Progenitor cell of endocrine pancreas (in vitro differentiated cells): ENCODE data around the gene TEX36. TPM values are rescaled to one million over a fixed set of nuclear protein-coding genes. Genes with fewer than 3 reads are reported as not detected.

Source experiments
- DNase-seq: peaks from one replicate; pipeline ENCODE4 v3.0.0; 2021; ENCODE audit warnings: low spot score; ENCODE audit not compliant: unreplicated experiment
- H3K27ac Mint-ChIP-seq: 2 replicates; pipeline ENCODE4 v1.8.0; 2021; ENCODE audit warnings: mild to moderate bottlenecking, moderate library complexity, mixed read lengths
- H3K27me3 Mint-ChIP-seq: 2 replicates; pipeline ENCODE4 v1.8.0; 2021; ENCODE audit warnings: mixed read lengths
- H3K36me3 Mint-ChIP-seq: 2 replicates; pipeline ENCODE4 v1.8.0; 2022; ENCODE audit warnings: mixed read lengths; ENCODE audit not compliant: insufficient read depth
- H3K4me1 Mint-ChIP-seq: 2 replicates; pipeline ENCODE4 v1.8.0; 2021; ENCODE audit warnings: low read depth, mixed read lengths
- H3K4me3 Mint-ChIP-seq: 2 replicates; pipeline ENCODE4 v1.8.0; 2021; ENCODE audit warnings: low read depth, mild to moderate bottlenecking, moderate library complexity, mixed read lengths
- H3K9me3 Mint-ChIP-seq: 2 replicates; pipeline ENCODE4 v1.8.0; 2021; ENCODE audit warnings: low read depth, mixed read lengths
- total RNA-seq: library from RNA; stranded (reverse); gene quantifications from 2 replicates; pipeline ENCODE4 v1.2.1, GENCODE V29; 2021
- TF ChIP-seq, protein P1 (sequence below): fragments of 200-600 bp; sonication (generic); IDR thresholded peaks from one replicate; pipeline ENCODE4 v1.5.0; 2021; ENCODE audit warnings: antibody characterized with exemption, mild to moderate bottlenecking; ENCODE audit not compliant: unreplicated experiment

Gene TEX36
- total RNA-seq, 1 donor from 2014 or later: not detected

DNA sequence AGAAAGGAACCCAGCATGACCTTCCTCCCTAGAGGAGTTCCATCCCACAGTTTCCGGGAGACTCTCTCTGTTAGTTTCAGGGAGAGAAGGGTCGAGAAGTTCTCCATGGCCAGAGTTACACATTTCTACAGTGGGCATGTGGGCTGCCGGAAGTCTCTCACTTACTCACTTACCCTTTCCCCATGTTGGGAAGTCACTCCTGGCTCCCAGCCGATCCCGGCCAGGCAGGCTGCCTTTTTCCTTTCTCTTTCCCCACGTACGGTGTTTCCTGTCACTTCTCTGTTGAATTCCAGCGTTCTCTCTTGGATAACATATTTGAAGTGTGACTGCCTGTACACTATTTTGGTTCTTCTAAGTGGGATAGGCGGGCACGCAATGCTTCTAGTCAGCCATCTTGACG lies 3.5 kb downstream of the TEX36 start:
- Mint-ChIP-seq H3K4me3 (no peak overlapping the region), H3K27ac (no peak overlapping the region), H3K4me1 (no peaks in the 10 kb centered on the region), H3K36me3 (no peaks in the 10 kb centered on the region), H3K9me3 (peaks cover 16% of the 10 kb centered on the region), H3K27me3 (peaks cover 5% of the 10 kb centered on the region)
- DNase-seq: no peak
- TF ChIP-seq, protein P1, sequence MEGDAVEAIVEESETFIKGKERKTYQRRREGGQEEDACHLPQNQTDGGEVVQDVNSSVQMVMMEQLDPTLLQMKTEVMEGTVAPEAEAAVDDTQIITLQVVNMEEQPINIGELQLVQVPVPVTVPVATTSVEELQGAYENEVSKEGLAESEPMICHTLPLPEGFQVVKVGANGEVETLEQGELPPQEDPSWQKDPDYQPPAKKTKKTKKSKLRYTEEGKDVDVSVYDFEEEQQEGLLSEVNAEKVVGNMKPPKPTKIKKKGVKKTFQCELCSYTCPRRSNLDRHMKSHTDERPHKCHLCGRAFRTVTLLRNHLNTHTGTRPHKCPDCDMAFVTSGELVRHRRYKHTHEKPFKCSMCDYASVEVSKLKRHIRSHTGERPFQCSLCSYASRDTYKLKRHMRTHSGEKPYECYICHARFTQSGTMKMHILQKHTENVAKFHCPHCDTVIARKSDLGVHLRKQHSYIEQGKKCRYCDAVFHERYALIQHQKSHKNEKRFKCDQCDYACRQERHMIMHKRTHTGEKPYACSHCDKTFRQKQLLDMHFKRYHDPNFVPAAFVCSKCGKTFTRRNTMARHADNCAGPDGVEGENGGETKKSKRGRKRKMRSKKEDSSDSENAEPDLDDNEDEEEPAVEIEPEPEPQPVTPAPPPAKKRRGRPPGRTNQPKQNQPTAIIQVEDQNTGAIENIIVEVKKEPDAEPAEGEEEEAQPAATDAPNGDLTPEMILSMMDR: no peak

DNA sequence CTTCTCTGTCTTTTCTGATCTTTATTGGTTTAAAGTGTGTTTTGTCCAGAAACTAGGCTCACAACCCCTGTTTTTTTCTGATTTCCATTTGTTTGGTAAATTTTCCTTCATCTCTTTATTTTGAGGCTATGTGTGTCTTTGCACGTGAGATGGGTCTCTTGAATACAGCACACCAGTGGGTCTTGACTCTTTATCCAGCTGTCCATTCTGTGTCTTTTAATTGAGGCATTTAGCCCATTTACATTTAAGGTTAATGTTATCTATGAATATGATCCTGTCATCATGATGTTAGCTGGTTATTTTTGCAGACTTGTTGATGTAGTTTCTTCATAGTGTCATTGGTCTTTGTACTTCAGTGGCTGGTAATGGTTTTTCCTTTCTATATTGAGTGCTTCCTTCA lies 10.1 kb downstream of the TEX36 start:
- Mint-ChIP-seq H3K36me3 (no peaks in the 10 kb centered on the region), H3K4me3 (no peak overlapping the region), H3K27ac (no peak overlapping the region), H3K27me3 (peaks cover 17% of the 10 kb centered on the region), H3K4me1 (no peaks in the 10 kb centered on the region), H3K9me3 (peaks cover 35% of the 10 kb centered on the region)
- DNase-seq: no peak
- TF ChIP-seq, protein P1: no peak

DNA sequence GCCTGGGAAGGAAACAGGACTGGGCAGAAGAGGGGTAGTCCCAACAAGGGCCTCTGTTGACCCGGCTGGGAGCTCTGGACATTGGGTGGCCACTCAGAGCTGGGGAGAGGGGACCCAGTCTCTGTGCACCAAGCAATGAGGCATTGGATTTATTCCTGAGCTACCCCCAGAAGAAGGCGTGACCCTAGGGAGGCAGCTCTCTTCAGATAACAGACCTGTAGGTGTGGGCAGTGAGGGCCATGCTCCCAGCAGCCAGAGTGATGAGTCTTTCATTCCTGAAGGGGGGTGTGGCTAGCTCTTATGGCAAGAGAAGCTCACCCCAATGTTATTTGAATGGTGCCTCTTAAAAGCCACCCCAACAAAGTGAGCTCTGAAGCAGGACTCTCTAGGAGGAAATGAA lies 20.4 kb downstream of the TEX36 start:
- Mint-ChIP-seq H3K27me3 (peaks cover 27% of the 10 kb centered on the region), H3K4me3 (no peak overlapping the region), H3K9me3 (peaks cover 12% of the 10 kb centered on the region), H3K4me1 (no peaks in the 10 kb centered on the region), H3K36me3 (no peaks in the 10 kb centered on the region), H3K27ac (no peak overlapping the region)
- TF ChIP-seq, protein P1: no peak
- no peak for DNase-seq

DNA sequence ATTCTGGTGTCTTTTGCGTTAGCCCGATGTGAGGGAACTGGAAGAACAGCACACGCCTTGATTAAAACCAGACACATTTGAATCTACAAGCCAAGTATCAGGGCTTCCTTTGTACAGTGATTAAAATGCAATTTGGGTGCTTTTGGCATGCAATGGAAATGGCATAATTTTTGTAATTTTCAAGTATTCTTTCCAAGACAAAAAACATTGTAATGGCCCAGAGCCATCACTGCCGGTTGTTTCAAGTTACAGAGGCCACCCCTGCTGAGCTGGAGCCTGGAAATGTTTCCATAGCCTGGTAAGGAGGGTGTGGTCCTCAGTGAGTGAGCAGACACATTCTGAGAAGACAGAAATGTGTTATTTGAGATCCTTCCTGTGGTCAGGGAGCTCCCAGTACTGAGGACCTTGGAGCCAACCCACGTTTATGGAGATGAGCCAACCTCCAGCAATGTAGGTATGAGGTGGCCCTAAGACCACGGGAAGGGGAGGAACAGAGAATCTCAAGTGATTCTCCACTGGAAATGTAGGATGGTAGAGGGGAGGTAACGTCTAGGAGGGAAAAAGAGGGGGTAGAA lies 20.9 kb downstream of the TEX36 start:
- H3K4me1 Mint-ChIP-seq: no peaks in the 10 kb centered on the region
- H3K27ac Mint-ChIP-seq: peak overlapping the region; percentile 41
- no peak overlapping the region for H3K4me3 Mint-ChIP-seq
- no peaks in the 10 kb centered on the region for H3K36me3 Mint-ChIP-seq
- TF ChIP-seq, protein P1: no peak
- DNase-seq: no peak
- peaks cover 12% of the 10 kb centered on the region for H3K9me3 Mint-ChIP-seq
- H3K27me3 Mint-ChIP-seq: peaks cover 27% of the 10 kb centered on the region

DNA sequence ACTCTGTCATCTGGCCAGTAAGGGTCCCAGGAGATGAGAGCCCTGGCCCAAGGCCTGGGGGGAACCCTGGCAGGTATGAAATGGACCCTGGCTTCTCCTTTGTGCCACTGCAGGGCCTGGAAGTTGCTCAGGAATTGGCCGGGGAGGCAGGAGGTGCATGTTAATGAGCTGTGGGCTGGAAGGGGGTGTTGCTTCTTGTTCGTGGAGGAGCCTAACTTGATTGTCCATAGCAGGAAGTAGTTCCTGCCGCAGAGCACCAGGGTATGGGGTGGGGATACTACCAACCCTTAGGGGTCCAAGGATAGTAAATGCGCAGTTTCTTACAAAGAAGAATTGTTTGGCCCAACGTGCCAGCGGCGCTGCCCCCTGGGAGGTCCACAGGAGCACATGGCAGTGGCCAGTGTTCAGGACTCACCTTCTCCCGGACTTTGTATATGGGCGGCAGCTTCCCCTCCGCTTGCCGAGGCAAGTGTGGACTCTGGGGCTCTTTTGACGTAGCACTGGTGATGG lies 21.5 kb downstream of the TEX36 start:
- TF ChIP-seq, protein P1: no peak
- no peak for DNase-seq
- no peak overlapping the region for H3K4me3 Mint-ChIP-seq

More for the DNA sequence above, 21.5 kb downstream of the TEX36 start:
- H3K27me3 Mint-ChIP-seq: peaks cover 27% of the 10 kb centered on the region
- no peaks in the 10 kb centered on the region for H3K36me3 Mint-ChIP-seq
- H3K27ac Mint-ChIP-seq: no peak overlapping the region
- no peaks in the 10 kb centered on the region for H3K4me1 Mint-ChIP-seq
- peaks cover 12% of the 10 kb centered on the region for H3K9me3 Mint-ChIP-seq
